B cell (primary cell): ENCODE measurements around the gene ELOB. TPM values are rescaled to one million over a fixed set of nuclear protein-coding genes. Genes with fewer than 3 reads are reported as not detected.

Experiments used
- ATAC-seq: fragments of 200-7000 bp; cut with Tn5 transposase; one replicate; pipeline ENCODE4 v1.10.0; 2021; ENCODE audit warnings: low read depth, mild to moderate bottlenecking, moderate number of reproducible peaks, moderate library complexity
- CTCF ChIA-PET: fragments of 350-600 bp; sonication (Branson Sonifier 250); formaldehyde crosslinking; loops from one replicate; lab custom pipeline; 2021; ENCODE audit warnings: antibody characterized with exemption, inconsistent platforms; lab: Charles Lee
- POLR2A ChIA-PET: fragments of 350-600 bp; sonication (Branson Sonifier 250); formaldehyde crosslinking; loops from one replicate; lab custom pipeline; 2021; ENCODE audit warnings: antibody characterized with exemption; lab: Charles Lee
- DNase-seq: peaks from one replicate; pipeline ENCODE4 v3.0.0; 2013
- H2AFZ ChIP-seq: 2 replicates; pipeline ENCODE4 v1.6.1; 2012; ENCODE audit warnings: mild to moderate bottlenecking, low read depth, low read length; ENCODE audit not compliant: insufficient read depth, poor library complexity, severe bottlenecking
- H3K27ac ChIP-seq, 2 donors: 1 replicate in 1 of 2; 2 replicates in 1 of 2; pipeline ENCODE4 v1.5.1; 2012 to 2013; ENCODE audit warnings: low read length in 2 of 2, mild to moderate bottlenecking in 2 of 2, moderate library complexity in 1 of 2
- H3K27me3 ChIP-seq, 4 experiments: fragments of 200-600 bp in 1 of 4; sonication (generic) in 1 of 4; replicated peaks in 1 of 4; 1 replicate in 2 of 4; 2 replicates in 2 of 4; pipeline versions ENCODE4 v1.6.1 to v1.7.0; 2013 to 2016; ENCODE audit warnings: low read length in 3 of 4, mild to moderate bottlenecking in 2 of 4, mixed read lengths in 1 of 4, moderate library complexity in 1 of 4; ENCODE audit not compliant: insufficient read depth in 4 of 4, control insufficient read depth in 3 of 4; ENCODE audit errors: control extremely low read depth in 1 of 4
- H3K36me3 ChIP-seq, 2 experiments: replicated peaks in 1 of 2; 1 replicate in 1 of 2; 2 replicates in 1 of 2; pipeline versions ENCODE4 v1.6.1 to v1.7.1; 2013; ENCODE audit warnings: low read length in 1 of 2; ENCODE audit not compliant: insufficient read depth in 2 of 2, control insufficient read depth in 1 of 2; ENCODE audit errors: control extremely low read depth in 1 of 2, extremely low read depth in 1 of 2
- H3K4me1 ChIP-seq, 2 donors: fragments of 200-600 bp in 1 of 2; sonication (generic) in 1 of 2; 1 replicate in 1 of 2; 2 replicates in 1 of 2; pipeline versions ENCODE4 v1.5.1 to v1.6.1; 2013 to 2017; ENCODE audit warnings: low read length in 2 of 2; ENCODE audit not compliant: control insufficient read depth in 2 of 2, insufficient read depth in 2 of 2
- H3K4me2 ChIP-seq: replicated peaks from 2 replicates; pipeline ENCODE3; 2012; ENCODE audit warnings: mild to moderate bottlenecking, low read depth, low read length; ENCODE audit not compliant: poor library complexity, severe bottlenecking
- H3K4me3 ChIP-seq, 5 experiments: fragments of 200-600 bp in 1 of 5; sonication (generic) in 1 of 5; 1 replicate in 3 of 5; 2 replicates in 2 of 5; pipeline versions ENCODE4 v1.5.1 to v1.7.0; 2011 to 2016; ENCODE audit warnings: low read length in 4 of 5, mild to moderate bottlenecking in 4 of 5, low read depth in 2 of 5, control low read depth in 1 of 5, moderate library complexity in 1 of 5; ENCODE audit not compliant: insufficient read depth in 1 of 5; ENCODE audit errors: control extremely low read depth in 1 of 5, extremely low read depth in 1 of 5
- H3K79me2 ChIP-seq: fragments of 200-600 bp; sonication (generic); one replicate; pipeline ENCODE4 v1.6.0; 2016; ENCODE audit warnings: low read length; ENCODE audit not compliant: control insufficient read depth, insufficient read depth
- H3K9ac ChIP-seq: fragments of 200-600 bp; sonication (generic); 2 replicates; pipeline ENCODE4 v1.6.1; 2017; ENCODE audit warnings: mild to moderate bottlenecking, low read length, moderate library complexity
- H3K9me3 ChIP-seq, 3 donors: one replicate each; pipeline versions ENCODE4 v1.6.1 to v1.7.1; 2013; ENCODE audit warnings: low read length in 2 of 3; ENCODE audit not compliant: control insufficient read depth in 2 of 3, insufficient read depth in 1 of 3; ENCODE audit errors: control extremely low read depth in 1 of 3
- H4K20me1 ChIP-seq: 2 replicates; pipeline ENCODE4 v1.6.0; 2012; ENCODE audit warnings: mild to moderate bottlenecking, low read length; ENCODE audit not compliant: insufficient read depth, control insufficient read depth, poor library complexity, severe bottlenecking
- H3K27ac Mint-ChIP-seq: one replicate; pipeline ENCODE4 v1.8.0; 2021; ENCODE audit warnings: mixed read lengths
- H3K27me3 Mint-ChIP-seq: one replicate; pipeline ENCODE4 v1.8.0; 2021; ENCODE audit warnings: mixed read lengths
- H3K4me1 Mint-ChIP-seq: one replicate; pipeline ENCODE4 v1.8.0; 2021; ENCODE audit warnings: mixed read lengths
- H3K4me3 Mint-ChIP-seq: one replicate; pipeline ENCODE4 v1.8.0; 2021; ENCODE audit warnings: mixed read lengths
- H3K9me3 Mint-ChIP-seq: one replicate; pipeline ENCODE4 v1.8.0; 2022; ENCODE audit warnings: mixed read lengths; ENCODE audit not compliant: insufficient read depth
- EZH2 ChIP-seq: IDR thresholded peaks from 2 replicates; pipeline ENCODE4 v1.6.1; 2012; ENCODE audit warnings: borderline replicate concordance, low read depth, mild to moderate bottlenecking, moderate library complexity, low read length; ENCODE audit not compliant: insufficient read depth, poor library complexity, severe bottlenecking
- WGBS: methylation state at CpG from one replicate; pipeline ENCODE4 v1.1.5; 2013; ENCODE audit warnings: missing lambda C conversion rate; ENCODE audit not compliant: insufficient coverage; 5-methylcytosine and 5-hydroxymethylcytosine counted together
- intact Hi-C: fragments of 100-400 bp; cut with micrococcal nuclease; formaldehyde crosslinking; loops from one replicate; pipeline ENCODE4 v1.10.0; 2022
- polyA plus RNA-seq: library from polyadenylated mRNA; depleted of rRNA; stranded (reverse); fragments of >200 nt; gene quantifications from 2 replicates; pipeline ENCODE4 v1.2.3, GENCODE V29; 2012
- total RNA-seq, 2 donors: library from RNA; stranded (reverse); fragments of 120-200 nt in 1 of 2; gene quantifications; 1 replicate in 1 of 2; 2 replicates in 1 of 2; pipeline versions ENCODE4 v1.2.3 to v1.2.4, GENCODE V29; 2013 to 2022
- TF ChIP-seq, protein P1 (sequence below): fragments of 200-600 bp; IDR thresholded peaks from one replicate; pipeline ENCODE4 v1.8.0; 2022; ENCODE audit warnings: antibody characterized with exemption, mild to moderate bottlenecking

ELOB gene
- total and polyA plus RNA-seq, 2 donors (not counting 1 experiment from before 2014, with no cell fraction given), result 93.1 to 136 TPM

DNA sequence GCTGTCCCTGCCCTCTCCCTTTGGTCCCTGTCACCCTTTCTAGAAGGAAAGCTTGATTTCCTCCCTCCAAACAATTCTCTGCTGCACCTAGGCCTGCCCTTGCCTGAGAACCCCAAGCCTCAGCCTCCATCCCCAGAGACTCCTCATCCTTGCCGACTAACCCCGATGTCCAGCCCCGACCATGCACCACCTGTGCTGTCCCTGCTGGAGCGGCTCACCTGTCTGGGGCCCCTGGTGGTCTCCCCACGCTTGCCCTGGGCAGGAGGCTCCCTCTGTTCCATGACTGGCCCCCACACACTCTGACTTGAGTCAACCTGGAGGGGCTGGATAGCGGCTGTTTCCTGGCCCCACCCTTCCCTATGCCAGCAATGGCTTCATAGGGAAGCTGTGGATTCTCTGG is 36.6 kb downstream of the ELOB start:
- Mint-ChIP-seq H3K9me3 (no peaks in the 10 kb centered on the region), H3K27me3 (no peaks in the 10 kb centered on the region), H3K4me3 (no peak overlapping the region), H3K4me1 (no peaks in the 10 kb centered on the region), H3K27ac (no peak overlapping the region)
- no peak for TF ChIP-seq EZH2
- TF ChIP-seq, protein P1, sequence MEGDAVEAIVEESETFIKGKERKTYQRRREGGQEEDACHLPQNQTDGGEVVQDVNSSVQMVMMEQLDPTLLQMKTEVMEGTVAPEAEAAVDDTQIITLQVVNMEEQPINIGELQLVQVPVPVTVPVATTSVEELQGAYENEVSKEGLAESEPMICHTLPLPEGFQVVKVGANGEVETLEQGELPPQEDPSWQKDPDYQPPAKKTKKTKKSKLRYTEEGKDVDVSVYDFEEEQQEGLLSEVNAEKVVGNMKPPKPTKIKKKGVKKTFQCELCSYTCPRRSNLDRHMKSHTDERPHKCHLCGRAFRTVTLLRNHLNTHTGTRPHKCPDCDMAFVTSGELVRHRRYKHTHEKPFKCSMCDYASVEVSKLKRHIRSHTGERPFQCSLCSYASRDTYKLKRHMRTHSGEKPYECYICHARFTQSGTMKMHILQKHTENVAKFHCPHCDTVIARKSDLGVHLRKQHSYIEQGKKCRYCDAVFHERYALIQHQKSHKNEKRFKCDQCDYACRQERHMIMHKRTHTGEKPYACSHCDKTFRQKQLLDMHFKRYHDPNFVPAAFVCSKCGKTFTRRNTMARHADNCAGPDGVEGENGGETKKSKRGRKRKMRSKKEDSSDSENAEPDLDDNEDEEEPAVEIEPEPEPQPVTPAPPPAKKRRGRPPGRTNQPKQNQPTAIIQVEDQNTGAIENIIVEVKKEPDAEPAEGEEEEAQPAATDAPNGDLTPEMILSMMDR, result no peak
- Histone ChIP-seq H3K27me3 (peaks cover 0 to 6% (median 0%) of the 10 kb centered on the region in 4 experiments), H3K36me3 (no peaks in the 10 kb centered on the region), H3K27ac (no peak overlapping the region), H3K9ac (no peak overlapping the region), H3K4me3 (no peak overlapping the region), H3K9me3 (no peaks in the 10 kb centered on the region), H3K4me2 (no peak overlapping the region), H4K20me1 (no peaks in the 10 kb centered on the region), H3K4me1 (no peaks in the 10 kb centered on the region), H3K79me2 (no peaks in the 10 kb centered on the region), H2AFZ (no peak overlapping the region)
- ATAC-seq, result no peak
- WGBS, result 95% methylated on average over 6 of the region's 6 CpGs
- CTCF ChIA-PET, result no interaction called here
- intact Hi-C loops, result no loop called here
- POLR2A ChIA-PET, result no interaction called here
- no peak for DNase-seq

DNA sequence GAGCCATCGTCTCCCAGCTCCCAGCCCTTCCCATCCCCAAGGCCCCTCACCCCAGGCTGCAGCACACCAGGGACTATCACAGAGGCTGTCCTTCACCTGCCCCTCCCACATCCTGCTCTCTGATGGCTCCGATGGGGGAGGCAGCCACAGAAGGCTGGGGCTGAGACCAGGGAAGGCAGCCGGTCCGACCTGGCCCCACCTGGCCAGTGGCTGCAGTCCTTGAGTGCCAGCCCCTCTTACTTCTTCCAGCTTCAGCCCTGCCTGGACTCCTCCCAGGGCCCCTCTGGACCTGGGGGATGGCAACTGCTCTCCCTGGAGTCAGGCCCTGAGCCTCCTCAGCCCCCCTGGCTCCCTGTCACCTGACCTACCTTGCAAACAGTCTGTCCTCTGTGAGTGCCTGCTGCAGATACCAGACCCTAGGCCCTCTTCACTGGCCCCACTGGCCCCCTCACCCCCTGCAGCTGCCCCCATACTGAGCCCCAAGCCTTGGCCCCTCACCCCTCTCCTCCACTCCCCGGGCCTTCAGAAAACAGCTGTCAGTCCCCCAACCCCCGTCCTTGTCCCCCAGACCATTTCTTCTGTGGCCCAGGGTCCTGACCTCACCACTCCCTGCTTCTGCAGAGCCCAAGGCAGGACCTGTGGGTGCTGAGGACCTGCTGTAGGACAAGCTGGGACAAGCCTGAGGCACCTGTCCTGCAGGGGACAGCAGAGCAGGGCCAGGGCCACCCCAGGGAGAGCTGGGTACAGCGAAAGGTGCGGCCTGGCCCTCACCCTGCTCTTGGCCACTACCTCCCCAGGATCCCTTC is 37.3 kb downstream of the ELOB start:
- Histone ChIP-seq H2AFZ (no peak overlapping the region), H3K27ac (no peak overlapping the region), H3K4me3 (no peak overlapping the region), H4K20me1 (no peaks in the 10 kb centered on the region), H3K9me3 (no peaks in the 10 kb centered on the region), H3K79me2 (no peaks in the 10 kb centered on the region), H3K36me3 (no peaks in the 10 kb centered on the region), H3K27me3 (peaks cover 0 to 6% (median 0%) of the 10 kb centered on the region in 4 experiments), H3K4me2 (no peak overlapping the region), H3K4me1 (no peaks in the 10 kb centered on the region), H3K9ac (no peak overlapping the region)
- no peak for ATAC-seq
- H3K27me3 Mint-ChIP-seq, result peaks cover 2% of the 10 kb centered on the region
- intact Hi-C loops, result no loop called here
- DNase-seq, result no peak
- WGBS, result 89% methylated on average over 7 of the region's 8 CpGs
- no peaks in the 10 kb centered on the region for H3K9me3 Mint-ChIP-seq
- TF ChIP-seq EZH2, result no peak
- TF ChIP-seq, protein P1, result no peak
- H3K27ac Mint-ChIP-seq, result no peak overlapping the region
- ChIA-PET CTCF (interaction anchor here (1.2 kb wide), 1 partner anchor 18 kb away, joined by 3 read pairs; no protein-coding TSS in a partner anchor), POLR2A (no interaction called here)
- no peak overlapping the region for H3K4me3 Mint-ChIP-seq
- H3K4me1 Mint-ChIP-seq, result no peaks in the 10 kb centered on the region
